Nephron progenitor cell (in vitro differentiated cells): Measurements from ENCODE around the gene MYH10.

Source experiments
- DNase-seq: peaks from one replicate; pipeline ENCODE4 v3.0.0; 2021
- H3K27ac Mint-ChIP-seq: 2 replicates; pipeline ENCODE4 v1.8.0; 2021; ENCODE audit warnings: mild to moderate bottlenecking, moderate library complexity, mixed read lengths
- H3K27me3 Mint-ChIP-seq: 2 replicates; pipeline ENCODE4 v1.8.0; 2021; ENCODE audit warnings: mild to moderate bottlenecking, low read depth, mixed read lengths; ENCODE audit not compliant: poor library complexity
- H3K36me3 Mint-ChIP-seq: 2 replicates; pipeline ENCODE4 v1.8.0; 2021; ENCODE audit warnings: low read depth, mixed read lengths
- H3K4me1 Mint-ChIP-seq: 2 replicates; pipeline ENCODE4 v1.8.0; 2021; ENCODE audit warnings: mixed read lengths
- H3K4me3 Mint-ChIP-seq: 2 replicates; pipeline ENCODE4 v1.8.0; 2021; ENCODE audit warnings: mild to moderate bottlenecking, moderate library complexity, mixed read lengths
- H3K9me3 Mint-ChIP-seq: 2 replicates; pipeline ENCODE4 v1.8.0; 2021; ENCODE audit warnings: mild to moderate bottlenecking, moderate library complexity, mixed read lengths
- CTCF ChIP-seq: fragments of 200-600 bp; sonication (generic); IDR thresholded peaks from 2 replicates; pipeline ENCODE4 v1.5.0; 2021; ENCODE audit warnings: antibody characterized with exemption

The MYH10 gene

GRCh38 chr17:8459107-8459506 is 171.4 kb downstream of the MYH10 start:
- Mint-ChIP-seq H3K4me3 (no peak overlapping the region), H3K9me3 (no peaks in the 10 kb centered on the region), H3K27me3 (no peaks in the 10 kb centered on the region), H3K4me1 (peaks cover 12% of the 10 kb centered on the region), H3K36me3 (peaks cover 62% of the 10 kb centered on the region), H3K27ac (no peak overlapping the region)
- no peak for DNase-seq
- no peak for TF ChIP-seq CTCF

GRCh38 chr17:8458128-8458527 is 172.4 kb downstream of the MYH10 start:
- TF ChIP-seq CTCF = no peak
- H3K27me3 Mint-ChIP-seq = no peaks in the 10 kb centered on the region
- no peak for DNase-seq
- no peaks in the 10 kb centered on the region for H3K9me3 Mint-ChIP-seq
- H3K36me3 Mint-ChIP-seq = peaks cover 60% of the 10 kb centered on the region
- peaks cover 2% of the 10 kb centered on the region for H3K4me1 Mint-ChIP-seq
- H3K27ac Mint-ChIP-seq = no peak overlapping the region
- no peak overlapping the region for H3K4me3 Mint-ChIP-seq

- no peak for DNase-seq
- Mint-ChIP-seq H3K4me1 (no peaks in the 10 kb centered on the region), H3K9me3 (no peaks in the 10 kb centered on the region), H3K27ac (peak overlapping the region; percentile 12), H3K27me3 (no peaks in the 10 kb centered on the region), H3K36me3 (peaks cover 70% of the 10 kb centered on the region), H3K4me3 (no peak overlapping the region)
- TF ChIP-seq CTCF = no peak
Measured at GRCh38 chr17:8455665-8456209, 174.8 kb downstream of the MYH10 start.

- no peaks in the 10 kb centered on the region for H3K9me3 Mint-ChIP-seq
Measured at GRCh38 chr17:8453326-8453725, 177.2 kb downstream of the MYH10 start.

GRCh38 chr17:8451933-8452614 is 178.5 kb downstream of the MYH10 start:
- Mint-ChIP-seq H3K27ac (no peak overlapping the region), H3K9me3 (no peaks in the 10 kb centered on the region), H3K27me3 (no peaks in the 10 kb centered on the region), H3K4me3 (no peak overlapping the region), H3K36me3 (peaks cover 81% of the 10 kb centered on the region), H3K4me1 (peaks cover 4% of the 10 kb centered on the region)
- no peak for TF ChIP-seq CTCF
- DNase-seq = no peak

More at GRCh38 chr17:8453326-8453725, 177.2 kb downstream of the MYH10 start:
- DNase-seq = no peak
- Mint-ChIP-seq H3K4me3 (no peak overlapping the region), H3K27ac (no peak overlapping the region), H3K27me3 (no peaks in the 10 kb centered on the region), H3K36me3 (peaks cover 82% of the 10 kb centered on the region), H3K4me1 (no peaks in the 10 kb centered on the region)
- TF ChIP-seq CTCF = no peak

GRCh38 chr17:8448310-8448709 is 182.2 kb downstream of the MYH10 start:
- H3K4me3 Mint-ChIP-seq = no peak overlapping the region
- H3K4me1 Mint-ChIP-seq = peaks cover 6% of the 10 kb centered on the region
- no peak for DNase-seq
- H3K9me3 Mint-ChIP-seq = no peaks in the 10 kb centered on the region
- no peak for TF ChIP-seq CTCF
- H3K36me3 Mint-ChIP-seq = peaks cover 72% of the 10 kb centered on the region
- no peak overlapping the region for H3K27ac Mint-ChIP-seq
- no peaks in the 10 kb centered on the region for H3K27me3 Mint-ChIP-seq
